WTC11 (cell line): ENCODE measurements around the gene DAO.
"Not testable (repeated sequence)": the region's sequence is repeated elsewhere in the genome, so short reads cannot be mapped to it uniquely, and the experiment has no call there.

ENCODE experiments used
- ATF1 ChIP-seq: sonication (generic); formaldehyde crosslinking; IDR thresholded peaks from 2 replicates; pipeline ENCODE4 v1.8.1; 2023; ENCODE audit warnings: mild to moderate bottlenecking, moderate library complexity, missing genetic modification reagents
- CTCF ChIP-seq: fragments of 200-600 bp; IDR thresholded peaks from 2 replicates; pipeline ENCODE4 v1.8.0; 2022; ENCODE audit warnings: antibody characterized with exemption
- OVOL2 ChIP-seq: fragments of 250-450 bp; sonication (Bioruptor Pico); IDR thresholded peaks from 2 replicates; pipeline ENCODE4 v1.9.0; 2021; ENCODE audit warnings: mild to moderate bottlenecking, borderline replicate concordance
- USF1 ChIP-seq: sonication (generic); formaldehyde crosslinking; IDR thresholded peaks from 2 replicates; pipeline ENCODE4 v1.8.0; 2022; ENCODE audit warnings: mild to moderate bottlenecking, missing genetic modification reagents
- ZBTB43 ChIP-seq: sonication (generic); formaldehyde crosslinking; IDR thresholded peaks from 2 replicates; pipeline ENCODE4 v1.8.1; 2023; ENCODE audit warnings: mild to moderate bottlenecking, missing genetic modification reagents
- ZNF263 ChIP-seq: sonication (generic); formaldehyde crosslinking; IDR thresholded peaks from 2 replicates; pipeline ENCODE4 v1.8.1; 2022; ENCODE audit warnings: low read depth, mild to moderate bottlenecking, moderate library complexity, missing genetic modification reagents

GRCh38 chr12:108866083-108866482 lies 13.8 kb upstream of the DAO start:
- TF ChIP-seq CTCF; ZBTB43 (CRISPR knock-in tag); ZNF263 (CRISPR knock-in tag); ATF1; USF1 (CRISPR knock-in tag); OVOL2: not testable (repeated sequence)
